HG02840 (cell line): ENCODE data around the gene CYP27B1.

ENCODE experiments used
- ATAC-seq: cut with Tn5 transposase; IDR thresholded peaks from one replicate; pipeline ENCODE4 v1.9.1; 2021; ENCODE audit warnings: mild to moderate bottlenecking, moderate library complexity, moderate number of reproducible peaks; ENCODE audit not compliant: unreplicated experiment, low FRiP score

The CYP27B1 gene

DNA sequence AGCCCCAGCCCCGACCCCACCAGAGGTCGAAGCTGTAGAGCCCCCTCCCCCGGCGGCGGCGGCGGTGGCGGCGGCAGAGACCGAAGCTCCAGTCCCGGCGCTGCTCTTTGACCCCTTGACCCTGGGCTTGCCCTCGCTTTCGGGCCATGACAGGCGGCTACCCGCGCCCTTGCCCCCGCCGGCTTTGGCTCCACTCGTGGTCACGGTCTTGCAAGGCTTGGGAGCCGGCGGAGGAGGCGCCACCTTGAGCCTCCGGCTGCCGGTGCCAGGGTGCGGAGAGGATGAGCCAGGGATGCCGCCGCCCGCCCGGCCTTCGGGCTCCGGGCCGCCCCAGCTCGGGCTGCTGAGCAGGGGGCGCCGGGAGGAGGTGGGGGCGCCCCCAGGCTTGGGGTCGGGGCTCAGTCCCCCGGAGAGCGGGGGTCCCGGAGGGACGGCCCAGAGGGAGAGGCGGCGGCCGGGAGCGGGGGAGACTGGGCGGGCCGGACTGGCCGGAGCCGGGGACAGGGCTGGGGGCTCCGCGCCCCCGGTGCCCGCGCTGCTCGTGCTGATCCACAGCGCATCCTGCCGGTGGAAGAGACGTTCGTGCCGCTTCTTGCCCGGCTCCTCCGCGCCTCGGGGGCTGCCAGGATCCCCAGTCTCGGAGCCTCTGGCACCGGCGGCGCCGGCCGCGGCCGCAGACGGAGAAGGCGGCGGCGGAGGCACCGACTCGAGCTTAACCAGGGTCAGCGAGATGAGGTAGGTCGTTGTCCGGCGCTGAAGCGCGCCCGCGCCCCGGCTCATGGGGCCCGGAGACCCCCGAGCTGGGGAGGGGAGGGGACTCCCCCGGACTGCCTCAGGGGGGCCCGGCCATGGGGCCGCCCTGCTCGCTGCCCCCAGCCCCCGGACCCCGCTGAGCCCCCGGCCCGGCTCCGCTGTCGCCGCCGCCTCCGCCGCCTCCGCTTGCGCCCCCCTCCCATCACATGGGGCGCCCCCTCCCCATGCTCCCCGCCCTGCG, 29.1 kb downstream of the CYP27B1 start:
- ATAC-seq = no peak

DNA sequence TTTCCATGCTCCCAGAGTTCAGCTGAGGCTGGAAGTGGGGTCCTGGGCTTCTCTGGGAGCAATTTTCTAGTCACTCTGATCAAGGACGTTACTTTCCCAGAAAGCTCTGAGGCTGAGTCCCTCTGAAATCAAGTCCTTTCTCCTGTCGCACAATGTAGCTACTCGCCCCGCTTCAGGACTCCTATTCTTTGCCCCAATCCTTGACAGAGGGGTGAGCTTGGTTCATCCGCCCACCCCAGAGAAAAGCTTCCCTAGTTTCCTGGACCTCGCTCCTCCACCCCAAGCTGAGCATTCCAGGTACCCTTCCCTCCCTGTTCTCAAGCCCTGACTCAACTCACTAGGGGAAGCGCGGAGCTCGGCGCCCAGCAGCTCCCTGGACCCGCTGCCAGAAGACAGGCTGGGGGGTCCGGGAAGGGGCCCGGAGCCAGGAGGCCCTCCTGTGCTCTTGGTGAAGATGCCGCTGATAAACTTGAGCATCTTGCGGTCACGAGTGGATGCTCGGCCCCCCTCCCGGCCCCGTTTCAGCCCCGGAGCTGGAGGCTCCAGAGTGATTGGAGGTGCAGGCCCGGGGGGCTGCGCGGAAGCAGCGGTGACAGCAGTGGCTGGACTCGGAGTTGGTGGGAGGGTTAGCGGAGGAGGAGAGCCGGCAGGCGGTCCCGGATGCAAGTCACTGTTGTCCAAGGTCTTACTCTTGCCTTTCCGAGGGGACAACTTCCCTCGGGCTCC, 30.0 kb downstream of the CYP27B1 start:
- no peak for ATAC-seq

DNA sequence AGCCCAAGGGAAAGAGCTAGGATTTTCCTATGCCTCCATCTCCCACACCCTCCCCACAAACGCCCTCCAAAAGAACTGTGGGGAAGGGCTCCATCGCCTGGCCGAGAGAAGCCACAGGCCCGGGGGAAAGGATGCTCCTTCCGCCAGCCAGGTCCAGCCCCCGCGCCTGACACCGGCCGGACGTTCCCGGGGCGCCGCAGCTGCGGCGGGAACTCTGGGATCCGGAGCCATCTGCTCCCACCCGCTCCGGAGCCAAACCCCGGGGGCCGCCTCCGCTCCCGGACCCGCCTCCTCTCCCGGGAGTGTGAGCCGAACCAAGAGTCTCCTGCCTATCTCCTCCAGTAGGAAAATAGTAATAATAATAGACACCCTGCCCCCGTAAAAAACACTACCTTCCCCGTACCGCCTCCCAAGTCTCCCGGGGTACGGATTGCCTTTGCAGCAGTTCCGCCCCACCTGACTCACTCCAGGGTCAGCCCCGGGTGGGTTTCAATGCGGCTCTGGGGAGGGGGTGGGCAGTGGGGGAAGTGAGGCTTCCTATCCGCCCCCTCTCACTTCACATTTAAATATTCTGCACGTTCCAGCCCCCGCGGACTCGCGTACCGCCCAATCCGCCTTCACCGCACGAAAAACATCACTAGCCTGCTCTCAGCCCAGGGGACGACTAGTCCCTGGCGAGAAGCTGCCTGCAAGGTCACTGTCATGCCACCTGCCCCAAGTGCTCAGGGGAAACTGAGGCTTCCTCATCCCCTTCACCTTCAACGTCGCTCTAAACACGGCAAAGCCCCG, 30.7 kb downstream of the CYP27B1 start:
- ATAC-seq = no peak

DNA sequence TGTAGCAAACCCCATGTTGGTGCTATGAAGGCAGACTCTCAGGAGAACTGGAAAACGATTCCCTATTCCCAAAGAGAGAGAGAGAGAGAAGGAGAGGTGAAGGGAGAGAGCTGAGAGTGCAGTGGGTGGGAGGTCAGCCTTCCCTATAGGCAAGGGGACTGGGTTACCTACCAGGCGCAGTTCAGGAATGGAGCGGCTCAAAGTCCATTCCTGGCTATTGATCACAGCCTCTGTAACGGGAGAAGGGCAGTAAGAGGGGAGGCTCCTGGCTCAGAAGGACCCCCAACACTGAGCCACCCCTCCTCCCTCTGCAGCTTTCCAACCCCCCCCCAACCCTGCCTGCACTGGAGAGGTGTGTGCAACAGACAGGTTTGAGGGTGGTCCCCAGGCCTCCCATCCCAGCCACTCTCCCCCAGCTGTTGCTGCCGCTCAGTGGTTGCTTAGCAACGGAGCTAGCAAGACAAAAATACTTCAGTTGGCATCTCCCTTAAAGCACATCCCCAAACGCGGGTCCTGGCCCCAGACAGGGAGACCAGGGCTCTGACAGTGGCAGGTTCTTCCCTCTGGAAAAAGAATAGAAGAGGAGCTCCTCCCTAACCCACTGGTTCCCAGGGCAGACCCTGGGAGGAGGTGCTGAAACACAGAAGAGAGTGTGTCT, 31.6 kb downstream of the CYP27B1 start:
- no peak for ATAC-seq

- ATAC-seq = no peak
These were observed 32.3 kb downstream of the CYP27B1 start for GRCh38 chr12:57734591-57734990.

- no peak for ATAC-seq
These were observed 33.0 kb downstream of the CYP27B1 start for GRCh38 chr12:57733928-57734327.

GRCh38 chr12:57732726-57733593, 33.9 kb downstream of the CYP27B1 start:
- ATAC-seq = no peak

GRCh38 chr12:57732270-57732669, 34.6 kb downstream of the CYP27B1 start:
- ATAC-seq = no peak

GRCh38 chr12:57731411-57732080, 35.3 kb downstream of the CYP27B1 start:
- ATAC-seq = no peak

DNA sequence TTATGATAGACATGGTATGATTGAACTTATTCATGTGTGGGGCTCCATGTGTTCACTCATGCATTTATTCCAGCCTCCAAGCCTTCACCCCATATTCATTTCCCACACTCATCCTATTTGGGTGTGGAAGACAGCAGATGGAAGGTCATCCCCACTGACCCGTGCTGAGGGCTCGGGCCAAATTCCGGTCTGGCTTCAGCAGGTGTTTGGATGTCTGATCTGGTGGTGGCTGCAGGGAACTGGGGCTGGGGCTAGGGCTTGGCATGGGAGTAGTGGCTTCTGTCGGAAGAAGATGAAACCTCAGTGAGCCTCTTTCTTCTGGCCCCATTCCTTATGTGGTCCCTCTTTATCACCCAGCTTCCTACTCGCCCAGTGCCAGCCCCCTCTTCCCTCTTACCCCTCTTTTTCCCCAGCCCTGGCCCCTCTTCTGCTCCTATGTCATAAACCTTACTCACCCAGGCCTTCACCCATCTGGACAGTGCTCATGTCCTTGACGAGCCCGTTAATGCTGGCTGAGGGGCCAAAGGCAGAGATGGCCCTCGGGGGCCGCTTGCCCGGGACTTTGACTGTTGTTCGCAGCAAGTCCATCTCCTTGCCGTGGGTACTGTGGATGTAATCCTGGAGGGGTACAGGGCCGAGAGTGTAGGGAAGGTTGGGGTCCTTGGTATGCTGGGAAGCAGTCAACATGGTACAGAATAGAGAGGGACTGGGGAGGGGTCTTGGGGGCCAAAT, 36.4 kb downstream of the CYP27B1 start:
- ATAC-seq = no peak

- ATAC-seq = no peak
These were observed 37.5 kb downstream of the CYP27B1 start for GRCh38 chr12:57729321-57729844.

DNA sequence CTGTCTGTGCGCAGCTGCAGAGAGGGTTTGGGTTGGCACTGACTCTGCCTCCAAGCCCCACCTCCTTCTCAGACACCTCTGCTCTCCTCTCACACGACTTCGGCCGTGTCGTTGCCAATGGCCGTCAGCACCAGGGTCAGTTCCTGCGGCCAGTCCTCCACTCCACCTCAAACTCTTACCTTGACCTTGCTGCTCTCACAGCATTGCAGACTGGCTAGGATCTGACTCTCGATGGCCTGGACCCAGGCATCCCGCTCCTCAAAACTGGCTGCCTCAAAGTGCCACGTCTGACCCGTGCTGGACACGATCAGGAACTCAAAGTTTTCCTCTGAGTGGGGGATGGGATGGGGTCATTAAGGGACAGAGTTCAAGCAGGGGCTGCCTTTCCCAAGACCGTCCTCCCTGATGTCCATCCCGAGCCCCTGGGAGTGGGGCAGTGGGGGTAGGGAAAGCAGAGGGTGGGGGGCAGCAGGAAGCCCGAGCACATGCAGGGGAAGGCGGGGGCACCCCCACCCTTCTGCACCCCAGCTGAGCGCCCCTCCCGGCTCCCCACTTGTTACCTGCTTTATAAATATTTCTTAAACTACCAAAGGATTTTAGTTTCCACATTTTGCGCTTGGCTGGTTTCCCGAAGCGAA, 39.0 kb downstream of the CYP27B1 start:
- no peak for ATAC-seq

DNA sequence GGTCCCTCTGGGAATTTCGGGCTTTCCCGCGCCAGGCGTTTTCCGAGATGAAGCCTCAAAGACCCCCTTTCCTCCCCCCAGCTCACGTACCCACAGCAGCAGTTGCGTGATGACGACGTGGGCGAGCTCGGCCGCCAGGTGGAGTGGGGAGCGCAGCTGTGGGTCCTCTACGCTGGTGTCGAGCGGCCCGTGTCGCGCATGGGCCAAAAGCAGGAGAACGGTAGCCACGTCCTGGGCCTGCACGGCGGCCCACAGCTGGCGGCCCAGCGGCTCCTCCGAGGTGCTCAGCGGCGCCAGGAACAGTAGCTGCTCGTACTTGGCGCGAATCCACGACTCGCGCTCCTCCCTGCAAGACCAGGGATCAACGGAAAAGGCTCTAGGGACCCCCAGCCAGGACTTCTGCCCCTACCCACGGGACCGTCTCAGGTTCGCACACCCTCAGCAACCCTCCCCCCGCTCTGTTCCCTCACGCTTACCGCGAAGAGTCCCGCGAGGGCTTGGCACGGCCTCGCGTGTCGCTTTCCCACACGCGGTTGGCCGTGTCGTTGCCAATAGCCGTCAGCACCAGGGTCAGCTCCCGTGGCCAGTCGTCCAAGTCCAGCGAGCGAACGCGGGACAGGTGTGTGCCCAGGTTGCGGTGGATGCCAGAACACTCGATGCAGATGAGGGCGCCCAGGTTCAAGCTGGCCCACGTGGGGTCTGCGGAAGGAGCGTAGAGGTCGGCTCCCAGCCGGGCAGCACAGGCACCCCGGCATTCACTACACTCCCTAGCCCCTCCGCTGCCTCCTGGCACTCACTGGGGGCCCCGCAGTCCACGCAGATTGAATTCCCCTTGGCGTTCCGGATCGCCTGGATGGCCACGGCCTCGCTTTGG, 39.8 kb downstream of the CYP27B1 start:
- ATAC-seq = no peak

DNA sequence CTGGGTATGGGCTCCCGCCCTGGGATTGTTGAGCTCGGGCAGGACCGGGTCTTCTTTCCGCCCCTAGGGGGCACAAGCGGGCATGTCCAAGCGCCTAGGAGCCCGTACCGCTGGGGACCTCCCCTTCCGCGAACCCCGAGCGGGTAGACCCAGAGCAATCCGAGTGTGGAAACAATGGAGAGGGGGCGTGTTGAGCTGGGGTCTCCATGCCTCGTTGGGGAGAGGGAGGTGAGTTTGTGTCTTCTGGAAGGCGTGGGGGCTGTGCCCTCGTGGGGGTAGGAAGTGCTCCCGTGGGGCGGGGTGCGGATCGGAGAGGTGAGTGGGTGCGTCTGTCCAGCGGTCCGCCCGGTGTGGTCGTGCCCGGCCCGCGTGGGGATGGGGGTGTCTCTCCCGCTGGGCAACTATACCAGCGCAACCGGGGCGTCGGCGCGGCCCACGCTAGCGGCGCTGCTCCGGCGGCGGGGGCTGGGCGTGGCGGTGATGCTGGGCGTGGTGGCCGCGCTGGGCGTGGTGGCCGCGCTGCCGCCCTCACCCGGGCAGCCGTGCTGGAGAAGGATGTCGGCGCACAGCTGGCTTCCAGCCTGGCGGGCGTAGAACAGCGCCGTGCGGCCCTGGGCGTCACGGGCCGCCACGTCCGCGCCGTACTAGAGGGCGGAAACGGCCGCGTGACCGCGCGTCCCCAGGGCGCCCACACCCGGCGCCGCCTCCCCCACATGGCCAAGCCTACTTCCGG, 40.6 kb downstream of the CYP27B1 start:
- ATAC-seq = no peak

DNA sequence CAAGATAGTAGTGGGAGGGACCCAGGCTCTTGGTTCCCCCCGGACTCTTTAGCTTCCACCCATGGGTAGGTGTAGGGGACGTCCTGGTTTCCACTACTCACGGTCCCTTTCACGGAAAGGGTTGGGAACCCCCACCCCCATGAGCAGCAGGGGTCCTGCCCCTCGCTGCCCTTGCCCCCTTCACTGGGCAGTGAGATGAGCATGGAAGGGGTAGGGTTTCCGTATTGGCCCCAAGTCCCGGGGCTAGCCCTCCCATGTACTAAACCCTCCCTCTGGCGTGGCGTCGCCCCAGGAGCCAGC, 41.1 kb downstream of the CYP27B1 start:
- no peak for ATAC-seq
